ENCODE results near the gene SEMA5A.

GRCh38 chr5:9233712-9234111 is 312.2 kb downstream of the SEMA5A start:
- no peak for TF ChIP-seq CTCF (IDR thresholded peaks at IDR 0.05)
- TF ChIP-seq POLR2A (IDR thresholded peaks at IDR 0.05), result no peak

All from lower leg skin (tissue), 3 donors.